Fibroblast of lung (primary cell): Measurements from ENCODE around the gene TM7SF2.

Experiments used
- CTCF ChIP-seq, 2 donors: IDR thresholded peaks in 1 of 2; conservative IDR thresholded peaks in 1 of 2; 1 replicate in 1 of 2; 2 replicates in 1 of 2; pipeline ENCODE4 v1.5.1; 2011 to 2012; ENCODE audit warnings: low read length in 2 of 2, control low read depth in 1 of 2, inconsistent platforms in 1 of 2, low read depth in 1 of 2, mild to moderate bottlenecking in 1 of 2
- EZH2 ChIP-seq: IDR thresholded peaks from 2 replicates; pipeline ENCODE4 v1.5.1; 2012; ENCODE audit warnings: low read length, control low read depth, mild to moderate bottlenecking; ENCODE audit errors: missing control alignments

GRCh38 chr11:65111159-65111743 lies 421 bp upstream of the TM7SF2 start:
- TF ChIP-seq CTCF (conservative IDR thresholded peaks at IDR 0.05 in 1 of 2, IDR thresholded peaks at IDR 0.05 in 1 of 2; ENCODE audit: low read depth in 1 of 2, low read length in 2 of 2) = no peak
- TF ChIP-seq EZH2 = no peak
